GM18511 (cell line): ENCODE results near the gene PYGL.
A peak's percentile ranks its signal among the peaks of the same experiment; 100 is the strongest.
"Not testable (repeated sequence)": the region's sequence is repeated elsewhere in the genome, so short reads cannot be mapped to it uniquely, and the experiment has no call there.

ENCODE experiments used
- ATAC-seq: cut with Tn5 transposase; IDR thresholded peaks from one replicate; pipeline ENCODE4 v1.9.1; 2021; ENCODE audit warnings: mild to moderate bottlenecking, moderate library complexity; ENCODE audit not compliant: unreplicated experiment

Gene PYGL

DNA sequence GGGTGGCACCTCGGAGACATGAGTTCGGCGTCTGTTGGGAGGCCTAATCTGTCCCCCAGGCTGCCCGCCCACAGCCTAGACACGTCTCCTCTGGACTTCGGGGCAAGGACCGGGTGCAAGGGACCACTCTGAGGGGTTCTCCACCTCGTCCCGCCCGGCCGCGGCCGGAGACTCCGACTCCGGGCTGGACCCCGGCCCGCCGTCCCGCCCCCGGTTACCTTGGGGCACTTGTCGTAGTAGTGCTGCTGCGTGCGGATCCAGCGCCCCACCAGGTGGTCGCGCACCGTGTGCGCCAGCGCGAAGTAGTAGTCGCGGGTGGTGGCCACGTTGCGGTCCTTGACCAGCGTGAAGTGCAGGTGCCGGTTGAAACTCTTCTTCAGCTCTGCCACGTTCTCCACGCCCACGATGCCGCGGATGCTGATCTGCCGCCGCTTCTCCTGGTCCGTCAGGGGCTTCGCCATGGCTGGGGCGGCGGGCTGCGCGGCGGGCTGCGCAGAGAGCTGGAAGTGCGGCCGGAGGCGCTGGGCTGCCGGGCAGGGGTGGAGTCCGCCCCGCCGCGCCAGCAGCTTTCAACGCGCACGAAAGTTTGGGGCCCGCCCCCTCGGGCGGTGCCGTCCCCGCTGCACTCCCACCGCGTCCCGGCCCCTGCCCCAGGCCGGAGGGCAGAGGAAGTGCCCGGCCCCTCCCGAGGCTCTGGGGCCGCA, at the start of gene PYGL:
Gene PYGL (minus strand): TSS at position 541 of the 704 bp plus-strand sequence. CDS start 80 bp downstream, at position 461.
- ATAC-seq = peak; percentile 73

DNA sequence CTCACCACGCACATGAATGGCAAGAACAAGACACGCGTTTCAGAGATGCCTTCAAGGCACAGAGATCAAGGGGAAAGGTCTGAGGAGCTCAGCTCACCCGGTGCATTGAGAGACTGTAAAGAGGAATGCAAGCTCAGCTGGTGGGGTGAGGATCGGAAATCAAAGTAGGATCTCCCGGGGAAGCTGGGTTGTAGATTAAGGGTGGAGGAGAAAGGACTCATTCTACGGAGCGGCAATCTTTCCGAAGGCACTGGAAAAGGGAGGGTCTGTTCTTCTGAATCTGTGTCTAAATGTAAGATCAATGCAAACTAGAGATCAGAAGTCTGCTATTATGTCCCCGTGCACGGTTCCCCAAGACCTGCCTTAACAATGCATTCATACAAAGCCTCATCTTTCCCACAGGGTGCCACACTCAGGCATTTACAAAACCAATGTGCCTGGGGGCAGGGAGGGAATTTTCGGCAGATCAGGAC, 41.6 kb upstream of the PYGL start:
- ATAC-seq = no peak

DNA sequence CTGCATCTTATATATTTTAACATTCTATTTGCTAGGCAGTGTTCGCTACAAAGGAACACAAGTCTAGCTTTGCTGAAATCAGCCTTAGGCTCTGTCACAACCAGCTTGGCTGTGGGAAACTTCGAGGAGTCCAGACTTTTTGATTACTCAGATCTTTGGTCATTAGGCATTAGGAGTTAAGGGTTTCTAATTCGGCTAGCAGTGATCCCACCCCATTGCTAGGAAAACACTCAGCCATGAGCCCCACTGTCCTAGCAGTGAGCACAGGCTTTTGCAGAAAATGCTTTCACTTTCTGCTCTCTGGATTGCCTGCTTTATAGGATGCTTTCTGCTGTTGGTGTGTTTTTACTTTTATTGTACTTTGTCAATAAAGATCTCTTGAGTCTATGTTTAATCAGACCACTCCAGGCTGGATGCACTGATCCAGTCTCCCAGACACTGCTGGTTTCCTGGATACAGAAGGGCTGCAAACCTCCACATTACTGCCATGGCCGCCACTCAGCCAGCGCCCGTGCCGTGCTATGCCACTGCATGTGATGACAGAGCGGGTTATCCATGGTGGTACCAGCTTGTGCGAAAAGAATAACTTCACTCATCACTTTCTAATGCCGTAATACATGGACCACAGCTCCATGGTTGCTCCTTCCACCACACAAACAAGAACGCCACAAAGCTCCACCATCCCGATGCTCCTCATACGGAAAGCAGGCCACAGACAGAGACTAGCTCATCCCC, 41.0 kb upstream of the PYGL start:
- ATAC-seq = no peak

DNA sequence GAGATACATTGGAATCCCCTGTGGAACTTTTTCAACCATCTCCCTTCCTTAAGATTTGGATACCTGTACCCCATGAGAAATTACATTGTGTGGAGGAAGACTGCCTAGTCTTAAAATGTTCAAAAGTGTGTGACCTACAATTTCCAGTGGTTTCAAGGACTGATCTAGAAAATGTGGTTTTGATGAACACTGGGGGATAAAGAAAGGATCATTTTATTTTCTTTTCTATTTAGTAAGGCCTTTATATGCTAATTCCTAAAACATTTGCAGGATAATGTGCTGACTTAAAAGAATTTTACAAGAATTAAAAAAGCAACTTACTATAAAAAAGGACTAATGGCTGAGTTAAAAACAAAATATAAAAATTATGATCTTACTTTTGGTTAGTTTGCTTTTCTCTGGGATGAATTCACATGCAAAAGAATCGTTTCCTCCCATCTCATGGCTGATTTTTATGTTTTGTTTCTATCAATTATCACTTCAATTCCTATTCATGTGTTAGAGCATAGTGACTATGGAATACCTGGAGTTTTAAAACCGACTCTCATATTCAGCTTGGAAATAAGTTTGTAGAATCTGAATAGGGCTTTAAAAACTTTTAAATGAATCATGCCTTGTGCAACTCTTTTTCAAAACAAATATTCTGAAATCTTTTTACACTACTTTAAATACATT, 39.9 kb upstream of the PYGL start:
- ATAC-seq = no peak

DNA sequence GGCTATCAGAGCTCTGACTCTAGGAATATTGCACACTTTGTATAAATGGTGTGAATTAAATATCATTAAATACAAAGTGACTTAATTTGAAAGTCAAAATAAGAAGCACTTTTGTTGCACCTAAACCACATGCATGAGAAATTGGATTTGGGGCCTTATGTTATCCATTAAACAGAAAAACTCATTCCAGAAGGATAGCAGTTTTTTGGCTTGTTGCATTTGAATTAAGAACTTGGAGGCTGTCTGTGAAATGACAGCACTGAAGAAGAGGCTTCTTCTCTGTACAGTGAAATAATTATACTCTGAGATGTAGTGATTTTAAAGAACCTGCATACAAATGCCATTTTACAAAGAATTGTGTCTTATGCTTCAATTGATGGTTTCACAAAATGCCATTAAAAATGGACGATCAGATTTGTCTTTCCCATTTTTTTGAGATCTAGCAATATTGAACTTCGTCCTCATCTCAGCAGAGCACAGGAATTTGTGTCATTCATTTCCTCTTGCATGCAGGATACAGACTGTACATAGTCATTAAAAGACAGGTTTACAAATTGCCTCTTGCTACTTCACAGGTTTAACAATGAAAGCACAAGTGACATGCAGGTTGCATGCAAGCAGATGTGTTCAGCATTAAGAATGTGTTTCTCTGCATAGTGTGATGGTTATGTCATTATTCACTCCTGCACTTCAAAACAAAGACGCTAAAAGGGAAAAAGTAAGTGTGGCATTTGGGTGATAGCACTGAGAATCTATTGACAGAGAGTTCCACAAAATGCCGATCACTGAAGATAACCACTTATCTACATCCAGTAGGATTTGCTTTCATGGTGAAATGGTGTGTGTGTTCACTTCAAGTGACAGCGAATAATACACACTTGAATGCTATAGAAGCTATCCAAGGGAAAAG, 35.9 kb upstream of the PYGL start:
- ATAC-seq = no peak

DNA sequence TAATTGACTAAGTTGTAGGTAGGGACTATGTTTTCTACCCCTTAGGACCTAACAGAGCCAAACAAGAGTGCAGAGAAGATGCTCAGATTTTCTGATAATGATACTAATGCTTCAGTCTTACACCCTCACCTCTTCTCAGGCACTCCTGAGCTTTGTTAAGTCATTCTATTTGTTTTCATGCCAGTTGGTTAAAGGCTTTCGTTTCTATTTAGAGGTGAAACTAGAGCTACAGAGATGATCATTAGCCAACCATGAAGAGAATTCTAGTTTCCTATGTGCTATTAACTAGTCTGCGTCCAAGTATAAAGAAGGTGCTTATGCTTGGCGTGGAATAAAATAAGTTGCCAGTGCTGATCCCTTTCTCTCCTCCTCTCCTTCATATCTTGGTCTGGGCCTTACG, 34.6 kb upstream of the PYGL start:
- ATAC-seq = peak; percentile 92

DNA sequence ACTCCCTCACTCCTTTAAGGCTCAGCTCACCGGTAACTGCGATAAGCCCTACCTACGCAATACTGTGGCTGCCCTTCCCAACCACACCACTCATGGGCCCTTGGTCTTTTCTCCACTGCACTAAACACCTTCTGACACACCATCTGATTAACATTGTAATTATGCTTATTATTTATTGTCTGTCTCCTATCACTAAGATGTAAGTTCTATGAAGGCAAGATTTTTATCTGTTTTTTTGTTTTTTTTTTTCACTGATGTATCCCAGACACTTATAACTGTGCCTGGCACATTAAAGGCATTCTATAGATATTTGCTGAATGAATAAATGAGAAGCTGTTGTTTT, 34.2 kb upstream of the PYGL start:
- peak; percentile 17 for ATAC-seq

DNA sequence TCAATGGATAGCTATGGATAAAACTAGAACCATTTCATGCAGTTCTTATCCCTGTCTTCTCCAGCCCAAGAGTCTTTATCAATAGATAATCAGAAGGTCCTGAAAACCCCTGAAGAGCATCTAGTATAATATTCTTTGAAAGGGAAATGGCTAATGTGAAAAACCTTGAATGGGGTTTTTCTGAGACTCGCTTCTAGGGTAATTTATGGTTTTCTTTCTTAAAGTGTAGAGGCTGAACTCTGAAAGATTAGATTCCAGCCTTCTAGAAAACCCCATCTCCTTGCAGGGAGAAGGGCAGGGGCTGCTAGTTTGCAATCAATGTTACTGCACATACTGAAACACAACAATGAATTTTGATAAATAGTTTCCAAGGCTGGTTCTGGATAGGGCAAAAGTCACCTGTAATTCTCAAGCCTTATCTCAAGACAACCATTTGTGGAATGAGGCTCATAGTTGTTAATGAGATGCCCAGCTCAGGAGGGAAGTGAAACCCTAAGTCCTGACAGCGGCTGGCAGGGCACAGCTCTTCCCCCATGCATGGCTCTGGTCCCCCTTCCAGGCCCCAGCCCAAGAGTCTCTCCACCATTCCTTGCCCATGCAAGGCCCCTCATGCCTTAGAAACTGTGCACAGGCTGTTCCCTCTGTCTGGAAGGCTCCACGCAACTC, 33.7 kb upstream of the PYGL start:
- ATAC-seq = peak; percentile 69

DNA sequence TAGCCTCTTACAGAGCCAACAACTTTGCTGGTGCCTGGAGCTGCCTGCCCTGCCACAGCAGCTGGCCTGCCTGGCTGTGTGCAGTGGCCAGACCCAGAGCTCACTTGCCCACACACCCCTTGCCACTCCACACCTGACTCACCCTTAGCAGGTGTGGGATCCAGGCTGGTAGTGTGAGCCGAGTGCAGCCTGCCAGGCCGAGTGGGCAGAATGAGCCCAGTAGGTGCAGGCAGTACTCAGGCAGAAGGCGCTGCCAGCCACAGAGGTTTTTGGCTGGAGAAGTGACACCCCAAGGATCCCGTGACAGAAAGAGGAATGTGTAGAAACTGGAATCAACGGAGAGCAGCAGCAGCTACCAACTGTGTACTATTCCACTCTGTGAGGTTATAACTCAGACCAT, 29.8 kb upstream of the PYGL start:
- no peak for ATAC-seq

DNA sequence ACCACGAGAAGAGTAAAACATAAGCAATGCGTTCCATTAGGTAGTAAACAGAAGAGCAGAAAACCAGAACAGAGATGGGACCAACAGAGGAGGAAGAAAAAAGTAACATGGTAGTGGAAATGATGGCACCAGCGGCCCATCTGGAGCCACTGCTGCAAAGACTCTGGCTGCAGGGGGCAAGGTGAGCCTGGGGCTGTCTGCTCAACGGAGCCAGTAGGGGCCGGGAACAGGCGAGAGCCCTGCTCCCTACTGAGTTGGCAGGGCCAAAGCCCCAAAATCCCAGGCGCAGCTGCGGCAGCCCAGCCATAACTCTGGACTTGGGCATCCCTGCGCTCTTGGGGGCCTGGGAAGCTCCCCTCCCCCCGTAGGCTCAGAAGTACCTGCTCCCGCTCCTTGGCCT, 28.5 kb upstream of the PYGL start:
- ATAC-seq = no peak

DNA sequence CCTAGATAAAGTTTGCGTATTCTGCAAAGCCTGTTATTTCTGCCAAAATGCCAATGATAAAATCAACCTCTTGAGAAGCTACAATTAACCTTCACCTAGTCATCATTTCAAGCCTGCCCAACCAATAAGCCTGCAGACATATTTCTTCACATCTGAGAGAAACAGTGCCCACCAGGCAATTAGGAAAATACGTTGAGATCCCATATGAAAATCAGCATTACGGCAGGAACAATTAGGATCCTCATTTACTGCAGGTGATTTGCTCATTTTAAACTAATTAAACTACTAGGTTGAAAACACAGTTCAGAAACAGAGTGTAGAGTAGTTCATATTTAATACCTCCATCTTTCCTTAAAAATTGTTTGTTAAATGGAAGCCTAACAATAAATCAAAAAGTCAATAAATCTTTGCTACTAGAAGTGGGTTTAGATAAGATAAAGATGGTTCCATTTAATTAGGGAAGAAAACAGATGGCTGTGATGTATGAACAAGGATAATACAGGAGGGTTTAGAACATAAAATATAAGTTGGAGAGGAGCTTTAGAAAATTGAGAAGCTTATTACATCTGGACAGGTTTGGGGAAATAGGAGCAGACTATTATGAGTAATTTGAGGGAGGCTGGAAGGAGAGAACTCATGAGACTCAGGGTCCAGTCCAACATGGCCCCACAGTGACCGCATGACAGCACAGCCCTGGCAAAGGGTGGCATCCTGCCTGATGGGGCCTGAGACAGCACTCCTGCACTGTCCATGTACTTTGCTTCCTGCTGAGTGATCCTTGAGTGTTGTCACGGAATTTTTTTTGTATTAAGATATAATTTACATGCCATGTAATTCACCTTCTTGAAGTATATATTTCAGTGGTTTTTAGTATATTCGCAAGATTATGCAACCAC, 26.9 kb upstream of the PYGL start:
- ATAC-seq = no peak

DNA sequence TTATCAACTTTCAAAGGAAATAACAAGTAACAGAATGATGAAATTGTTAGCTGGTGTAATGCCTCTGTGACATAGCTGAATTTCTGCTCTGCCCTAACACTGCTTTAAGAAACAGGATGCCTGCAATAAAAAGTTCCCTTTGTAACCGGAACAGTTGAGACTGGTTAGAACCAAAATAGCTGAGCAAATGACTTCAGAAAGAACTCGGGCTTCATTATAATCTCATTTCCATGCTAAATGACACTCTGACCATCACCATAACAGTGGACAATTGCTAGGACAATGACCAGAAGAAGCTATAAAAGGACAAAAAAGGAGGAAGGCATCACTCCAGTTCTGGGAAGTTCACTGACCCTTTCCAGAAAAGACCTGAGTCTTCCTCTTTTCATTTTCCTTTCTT, 23.5 kb upstream of the PYGL start:
- no peak for ATAC-seq

DNA sequence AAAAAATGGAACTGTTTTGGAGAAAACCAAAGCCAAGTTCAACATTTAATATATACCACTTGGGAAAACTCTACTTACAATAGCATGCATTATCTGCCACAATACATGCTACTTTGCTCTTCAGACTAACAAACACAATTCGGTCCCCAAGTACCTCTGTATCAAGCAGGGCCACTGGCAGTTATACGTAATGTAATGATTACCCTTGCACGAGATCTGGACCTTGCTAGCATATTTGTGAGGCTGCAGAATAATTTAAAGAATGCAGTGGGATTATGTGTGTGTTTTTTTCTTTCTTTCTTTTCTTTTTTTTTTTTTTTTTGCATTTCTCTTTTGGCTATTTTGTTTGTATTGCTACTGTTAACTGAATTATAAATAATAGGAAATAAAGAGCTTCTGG, 22.8 kb upstream of the PYGL start:
- no peak for ATAC-seq

DNA sequence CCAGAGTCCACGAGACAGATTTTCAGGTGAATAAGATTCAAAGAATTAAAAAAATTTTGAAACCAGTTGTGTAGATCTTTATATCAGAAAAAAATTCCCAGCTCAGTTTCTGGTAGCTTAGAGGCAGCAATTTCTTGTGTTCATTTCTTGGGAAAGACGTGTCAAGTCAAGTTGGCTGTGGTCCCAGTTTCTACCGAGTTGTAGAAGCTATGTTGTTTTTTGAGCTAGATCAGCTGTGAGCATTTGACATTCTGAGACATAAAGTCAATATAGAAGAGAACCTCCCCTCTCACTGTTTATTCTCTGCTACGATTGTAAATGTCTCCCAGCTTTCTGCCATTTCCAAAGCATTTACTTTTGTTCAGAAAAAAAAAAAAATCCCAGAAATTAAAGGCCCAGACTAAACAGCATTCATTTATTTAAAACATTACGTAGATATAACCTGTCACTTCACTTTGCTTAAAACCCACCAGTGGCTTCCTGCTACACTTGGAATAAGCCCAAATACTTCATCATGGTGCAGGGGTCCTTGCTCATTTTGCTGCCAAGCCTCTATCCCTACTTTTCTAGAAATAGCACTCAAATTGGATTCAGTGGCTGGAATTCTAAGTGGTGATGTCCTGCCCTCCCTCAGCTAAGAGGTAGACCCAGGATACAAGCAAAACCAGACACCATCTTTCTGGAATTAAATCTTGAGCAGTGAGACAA, 20.6 kb upstream of the PYGL start:
- no peak for ATAC-seq

DNA sequence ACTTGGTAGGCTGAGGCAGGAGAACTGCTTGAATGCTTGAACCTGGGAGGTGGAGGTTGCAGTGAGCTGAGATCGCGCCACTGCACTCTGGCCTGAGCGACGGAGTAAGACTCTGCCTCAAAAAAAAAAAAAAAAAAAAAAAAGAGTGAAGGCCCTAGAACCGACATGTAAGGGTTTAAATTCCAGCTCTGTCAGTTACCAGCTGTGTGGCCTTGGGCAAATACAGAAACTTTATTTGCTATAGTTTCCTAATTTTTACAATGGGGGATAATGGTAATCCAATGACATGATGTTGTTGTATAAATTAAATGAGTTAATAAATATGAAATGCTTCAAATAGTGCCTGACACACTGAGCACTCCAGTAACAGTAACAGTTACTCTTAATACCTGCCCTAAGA, 19.6 kb upstream of the PYGL start:
- ATAC-seq = no peak

DNA sequence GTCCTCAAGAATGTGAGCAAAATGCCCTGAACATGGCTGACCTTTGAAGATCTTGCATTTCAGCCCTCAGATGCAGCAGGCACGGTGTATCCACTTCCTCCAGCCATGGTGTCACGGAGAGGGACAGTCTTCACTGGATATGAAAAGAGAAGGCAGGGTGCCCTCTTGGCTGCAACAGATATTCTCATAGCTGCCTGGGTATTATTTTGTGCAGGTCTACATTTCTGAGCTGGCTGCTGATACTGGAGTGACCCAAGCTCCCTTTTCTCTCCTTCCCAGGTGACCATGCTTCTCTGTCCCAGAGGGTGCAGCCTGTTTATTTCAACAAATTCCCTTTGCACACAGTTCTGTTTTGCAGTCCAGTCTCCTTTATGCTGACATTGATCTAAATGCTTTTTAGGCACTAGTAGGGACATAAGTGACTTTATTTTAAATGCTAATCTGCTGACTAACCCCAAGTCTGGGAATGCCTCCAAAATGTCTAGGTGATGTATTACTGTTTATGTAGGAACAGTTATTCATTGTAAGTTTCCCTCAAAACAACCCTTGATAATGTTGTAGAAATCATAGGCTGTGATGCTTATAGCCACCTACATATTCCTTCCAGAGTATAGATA, 17.4 kb upstream of the PYGL start:
- ATAC-seq = no peak

DNA sequence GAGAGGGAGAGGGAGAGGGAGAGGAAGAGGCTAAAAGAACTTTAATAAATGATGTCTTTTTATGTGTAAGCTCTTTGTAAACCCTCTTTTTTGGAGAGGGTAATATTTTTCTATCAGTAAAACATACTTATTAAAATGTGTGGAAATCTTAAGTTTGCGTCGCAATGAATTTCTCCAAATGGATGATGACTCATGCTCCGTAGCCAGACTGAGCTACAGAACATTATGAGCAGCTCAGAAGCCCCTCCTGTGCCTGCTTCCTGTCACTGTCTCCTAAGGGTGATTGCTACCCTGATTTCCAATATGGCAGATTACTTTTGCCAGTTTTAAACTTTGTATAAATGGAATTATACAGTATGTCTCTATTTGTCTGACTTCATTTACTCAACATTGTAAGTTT, 13.0 kb upstream of the PYGL start:
- no peak for ATAC-seq

DNA sequence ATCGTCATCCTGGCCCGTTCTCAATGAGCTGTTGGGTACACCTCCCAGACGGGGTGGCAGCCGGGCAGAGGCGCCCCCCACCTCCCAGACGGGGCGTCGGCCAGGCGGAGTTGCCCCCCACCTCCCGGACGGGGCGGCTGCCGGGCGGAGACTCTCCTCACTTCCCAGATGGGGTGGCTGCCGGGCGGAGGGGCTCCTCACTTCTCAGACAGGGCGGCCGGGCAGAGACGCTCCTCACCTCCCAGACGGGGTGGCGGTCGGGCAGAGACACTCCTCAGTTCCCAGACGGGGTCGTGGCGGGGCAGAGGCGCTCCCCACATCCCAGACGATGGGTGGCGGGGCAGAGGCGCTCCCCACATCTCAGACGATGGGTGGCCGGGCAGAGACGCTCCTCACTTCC, 12.1 kb upstream of the PYGL start:
- not testable (repeated sequence) for ATAC-seq
